Keratinocyte (primary cell): ENCODE data around the gene TBC1D13. TPM values are rescaled to one million over a fixed set of nuclear protein-coding genes. Genes with fewer than 3 reads are reported as not detected.

Experiments used
- DNase-seq: peaks from one replicate; pipeline ENCODE4 v3.0.0-alpha.2; 2011; ENCODE audit warnings: low read depth, missing footprints, low spot score
- FAIRE-seq: peaks from 2 replicates; lab custom pipeline; 2011; peaks lifted over from hg19 to GRCh38; lab: Jason Lieb, UNC
- H2AFZ ChIP-seq: 2 replicates; pipeline ENCODE4 v1.6.0; 2012; ENCODE audit warnings: low read length, control low read depth, inconsistent platforms; ENCODE audit not compliant: control insufficient read depth
- H3K27ac ChIP-seq: 2 replicates; pipeline ENCODE4 v1.5.1; 2011; ENCODE audit warnings: low read length; ENCODE audit not compliant: control insufficient read depth, insufficient read depth
- H3K27me3 ChIP-seq: 3 replicates; pipeline ENCODE4 v1.6.0; 2011; ENCODE audit warnings: low read length; ENCODE audit not compliant: control insufficient read depth, insufficient read depth; ENCODE audit errors: extremely low read depth
- H3K36me3 ChIP-seq, 2 experiments: 2 replicates in 1 of 2; 3 replicates in 1 of 2; pipeline ENCODE4 v1.5.1; 2011; ENCODE audit warnings: low read length in 2 of 2, mild to moderate bottlenecking in 1 of 2; ENCODE audit not compliant: control insufficient read depth in 2 of 2, insufficient read depth in 2 of 2; ENCODE audit errors: extremely low read depth in 1 of 2
- H3K4me1 ChIP-seq: 3 replicates; pipeline ENCODE4 v1.5.1; 2011; ENCODE audit warnings: low read length; ENCODE audit not compliant: control insufficient read depth, insufficient read depth; ENCODE audit errors: extremely low read depth
- H3K4me2 ChIP-seq: 3 replicates; pipeline ENCODE4 v1.6.0; 2011; ENCODE audit warnings: low read depth, low read length; ENCODE audit not compliant: control insufficient read depth, insufficient read depth; ENCODE audit errors: extremely low read depth
- H3K4me3 ChIP-seq, 3 experiments: fragments of 200-600 bp in 1 of 3; sonication (generic) in 1 of 3; 2 replicates in 2 of 3; 3 replicates in 1 of 3; pipeline ENCODE4 v1.5.1; 2011 to 2016; ENCODE audit warnings: low read length in 3 of 3, mild to moderate bottlenecking in 3 of 3, control low read depth in 2 of 3, inconsistent platforms in 1 of 3, low read depth in 1 of 3, mixed read lengths in 1 of 3, mixed run types in 1 of 3, moderate library complexity in 1 of 3; ENCODE audit not compliant: control insufficient read depth in 2 of 3, insufficient read depth in 2 of 3; ENCODE audit errors: extremely low read depth in 1 of 3
- H3K79me2 ChIP-seq: 2 replicates; pipeline ENCODE4 v1.6.0; 2012; ENCODE audit warnings: low read length; ENCODE audit not compliant: control insufficient read depth, insufficient read depth
- H3K9ac ChIP-seq: 3 replicates; pipeline ENCODE4 v1.6.0; 2011; ENCODE audit warnings: low read length; ENCODE audit not compliant: control insufficient read depth, insufficient read depth; ENCODE audit errors: extremely low read depth
- H3K9me1 ChIP-seq: 3 replicates; pipeline ENCODE4 v1.6.0; 2011; ENCODE audit warnings: low read length; ENCODE audit not compliant: control insufficient read depth, insufficient read depth; ENCODE audit errors: extremely low read depth
- H3K9me3 ChIP-seq: 2 replicates; pipeline ENCODE4 v1.5.1; 2012; ENCODE audit warnings: low read depth, low read length; ENCODE audit not compliant: control insufficient read depth
- H4K20me1 ChIP-seq: 3 replicates; pipeline ENCODE4 v1.6.0; 2011; ENCODE audit warnings: low read length; ENCODE audit not compliant: control insufficient read depth, insufficient read depth; ENCODE audit errors: extremely low read depth
- EZH2 ChIP-seq: IDR thresholded peaks from one replicate; pipeline ENCODE4 v1.6.1; 2012; ENCODE audit warnings: inconsistent platforms, mild to moderate bottlenecking, low read length, moderate library complexity
- dilution Hi-C: fragments of 300-500 bp; cut with MboI; formaldehyde crosslinking; loops from one replicate; pipeline ENCODE4 v1.7.0; 2020; ENCODE audit warnings: low sequenced_read_pairs; ENCODE audit not compliant: extremely low pct_ligation_motif_present
- polyA plus RNA-seq, 5 experiments: library from polyadenylated mRNA; depleted of rRNA in 3 of 5; stranded (reverse) in 3 of 5; stranded (forward) in 1 of 5; unstranded in 1 of 5; fragments of >200 nt; gene quantifications; 1 replicate in 1 of 5; 2 replicates in 3 of 5; 3 replicates in 1 of 5; pipeline versions ENCODE4 v1.2.1 to v1.2.3, GENCODE V29; 2011 to 2012; ENCODE audit warnings: missing spikeins in 2 of 5, low read depth in 1 of 5, low replicate concordance in 1 of 5
- TF ChIP-seq, protein P1 (sequence below), 3 experiments: IDR thresholded peaks in 1 of 3; conservative IDR thresholded peaks in 1 of 3; optimal IDR thresholded peaks in 1 of 3; 2 replicates in 2 of 3; 3 replicates in 1 of 3; pipeline versions ENCODE3 to v1.5.1; 2011; ENCODE audit warnings: low read length in 3 of 3, mild to moderate bottlenecking in 3 of 3, moderate library complexity in 2 of 3, control low read depth in 1 of 3, inconsistent platforms in 1 of 3; ENCODE audit not compliant: insufficient read depth in 2 of 3; ENCODE audit errors: extremely low read depth in 1 of 3

TBC1D13 gene
- polyA plus RNA-seq, 1 donor (not counting 4 experiments of a cell fraction or from before 2014, with no cell fraction given) = 12.8 TPM

DNA sequence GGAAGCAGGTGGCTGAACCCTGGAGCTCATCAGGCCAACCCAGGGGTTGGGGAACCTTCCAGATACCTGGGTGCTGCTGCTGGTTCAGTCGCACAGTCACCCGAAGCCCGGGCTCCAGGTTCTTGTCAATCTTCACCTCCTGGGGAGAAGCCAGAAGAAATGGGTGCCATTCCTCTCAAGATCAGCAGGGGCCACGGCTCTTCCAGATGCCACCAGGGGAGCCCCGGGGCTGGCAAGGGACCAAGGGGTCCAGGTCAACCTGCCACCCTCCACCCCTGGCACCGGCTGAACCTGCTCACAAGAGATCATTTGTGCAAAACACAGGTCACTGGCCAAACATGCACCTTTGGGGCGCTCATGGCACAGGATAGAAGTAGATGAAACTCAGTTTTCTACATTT is 37.9 kb downstream of the TBC1D13 start:
- Histone ChIP-seq H3K9me1 (no peaks in the 10 kb centered on the region), H3K9ac (no peak overlapping the region), H3K4me2 (no peak overlapping the region), H3K9me3 (no peaks in the 10 kb centered on the region), H3K4me1 (peaks cover 8% of the 10 kb centered on the region), H3K36me3 (peaks cover 30 to 56% of the 10 kb centered on the region in 2 experiments), H3K79me2 (peaks cover 9% of the 10 kb centered on the region), H2AFZ (no peak overlapping the region), H3K27ac (no peak overlapping the region), H3K4me3 (no peak overlapping the region), H3K27me3 (no peaks in the 10 kb centered on the region), H4K20me1 (peaks cover 1% of the 10 kb centered on the region)
- TF ChIP-seq EZH2 = no peak
- TF ChIP-seq, protein P1, sequence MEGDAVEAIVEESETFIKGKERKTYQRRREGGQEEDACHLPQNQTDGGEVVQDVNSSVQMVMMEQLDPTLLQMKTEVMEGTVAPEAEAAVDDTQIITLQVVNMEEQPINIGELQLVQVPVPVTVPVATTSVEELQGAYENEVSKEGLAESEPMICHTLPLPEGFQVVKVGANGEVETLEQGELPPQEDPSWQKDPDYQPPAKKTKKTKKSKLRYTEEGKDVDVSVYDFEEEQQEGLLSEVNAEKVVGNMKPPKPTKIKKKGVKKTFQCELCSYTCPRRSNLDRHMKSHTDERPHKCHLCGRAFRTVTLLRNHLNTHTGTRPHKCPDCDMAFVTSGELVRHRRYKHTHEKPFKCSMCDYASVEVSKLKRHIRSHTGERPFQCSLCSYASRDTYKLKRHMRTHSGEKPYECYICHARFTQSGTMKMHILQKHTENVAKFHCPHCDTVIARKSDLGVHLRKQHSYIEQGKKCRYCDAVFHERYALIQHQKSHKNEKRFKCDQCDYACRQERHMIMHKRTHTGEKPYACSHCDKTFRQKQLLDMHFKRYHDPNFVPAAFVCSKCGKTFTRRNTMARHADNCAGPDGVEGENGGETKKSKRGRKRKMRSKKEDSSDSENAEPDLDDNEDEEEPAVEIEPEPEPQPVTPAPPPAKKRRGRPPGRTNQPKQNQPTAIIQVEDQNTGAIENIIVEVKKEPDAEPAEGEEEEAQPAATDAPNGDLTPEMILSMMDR (optimal IDR thresholded peaks at IDR 0.05 in 1 of 3, IDR thresholded peaks at IDR 0.05 in 1 of 3, conservative IDR thresholded peaks at IDR 0.05 in 1 of 3; ENCODE audit: extremely low read depth in 1 of 3, insufficient read depth in 2 of 3, low read length in 3 of 3) = no peak
- dilution Hi-C loops = no loop called here
- FAIRE-seq = no peak
- no peak for DNase-seq

DNA sequence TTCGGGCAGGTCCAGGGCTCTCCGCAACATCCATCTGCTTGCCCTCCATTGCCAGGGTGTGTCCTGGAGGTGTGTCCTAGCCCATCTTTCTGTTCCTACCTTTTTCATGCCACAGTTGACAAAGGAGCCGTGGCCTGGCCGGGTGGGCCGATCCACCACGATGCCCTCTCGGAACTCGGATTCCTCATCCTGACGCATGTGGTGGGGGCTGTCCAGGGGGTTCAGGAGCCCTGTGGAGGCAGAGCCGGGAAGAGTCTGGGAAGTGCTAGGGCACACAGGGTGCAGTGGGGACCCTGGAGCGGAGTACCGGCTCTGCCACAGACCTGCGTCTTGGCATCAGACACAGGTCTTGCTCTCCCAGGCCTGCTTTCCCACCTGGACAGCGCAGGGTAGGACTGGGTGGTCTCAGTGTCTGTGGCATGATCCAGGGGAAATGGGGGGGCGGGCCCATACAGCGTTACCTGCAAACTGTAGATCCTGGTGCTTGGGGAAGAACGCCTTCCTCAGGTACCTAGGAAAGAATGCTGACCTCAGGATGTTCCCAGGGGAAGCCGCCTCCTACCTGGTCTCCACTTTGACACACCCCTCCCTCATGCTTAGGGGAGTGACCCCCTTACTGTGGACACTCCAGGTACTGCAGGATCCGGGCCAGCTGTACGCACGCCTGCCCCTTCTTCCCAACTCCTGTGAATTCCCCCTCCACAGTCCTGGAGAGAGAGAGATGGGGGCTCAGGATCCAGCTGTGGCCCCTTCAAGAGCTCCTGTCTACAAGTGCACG is 39.1 kb downstream of the TBC1D13 start:
- Histone ChIP-seq H4K20me1 (no peaks in the 10 kb centered on the region), H2AFZ (no peak overlapping the region), H3K9ac (no peak overlapping the region), H3K9me3 (no peaks in the 10 kb centered on the region), H3K4me1 (peaks cover 6% of the 10 kb centered on the region), H3K36me3 (peaks cover 30 to 55% of the 10 kb centered on the region in 2 experiments), H3K79me2 (peaks cover 9% of the 10 kb centered on the region), H3K4me3 (no peak overlapping the region), H3K4me2 (no peak overlapping the region), H3K9me1 (no peaks in the 10 kb centered on the region), H3K27ac (no peak overlapping the region), H3K27me3 (no peaks in the 10 kb centered on the region)
- FAIRE-seq = no peak
- dilution Hi-C loops = no loop called here
- no peak for DNase-seq
- no peak for TF ChIP-seq EZH2
- TF ChIP-seq, protein P1 (optimal IDR thresholded peaks at IDR 0.05 in 1 of 3, IDR thresholded peaks at IDR 0.05 in 1 of 3, conservative IDR thresholded peaks at IDR 0.05 in 1 of 3; ENCODE audit: extremely low read depth in 1 of 3, insufficient read depth in 2 of 3, low read length in 3 of 3) = peak in 1 of 3 experiments; percentile 16
